Tracheal epithelial cell (primary cell): Measurements from ENCODE around the gene DPP8. TPM values are rescaled to one million over a fixed set of nuclear protein-coding genes. Genes with fewer than 3 reads are reported as not detected.

Source experiments
- total RNA-seq: library from RNA; depleted of rRNA; stranded (reverse); fragments of >200 nt; gene quantifications from 2 replicates; pipeline ENCODE4 v1.2.1, GENCODE V29; 2014

The DPP8 gene
- total RNA-seq = 40.3 and 42.9 TPM in 2 replicates

GRCh38 chr15:65516997-65517865 lies at the start of gene DPP8:
TSS of gene DPP8 (minus strand) at chr15:65517689. CDS start at chr15:65512553, 5,136 bp downstream.

GRCh38 chr15:65530318-65531111 lies 13.0 kb upstream of the DPP8 start, which contains the start of gene HACD3:
TSS of gene HACD3 (plus strand) at chr15:65530463. CDS start at chr15:65530632, 169 bp downstream.

Other genes with a start within 250 kb of the DPP8 start
- 2.2 and 2.6 TPM in 2 replicates for gene PARP16, start 230.8 kb downstream of the DPP8 start, total RNA-seq
- not detected in 2 replicates for gene RNU5A-1, start 221.6 kb downstream of the DPP8 start, total RNA-seq
- gene RNU5B-1, start 213.0 kb downstream of the DPP8 start, total RNA-seq = not detected in 2 replicates
- not detected in 2 replicates for gene IGDCC3, start 139.7 kb downstream of the DPP8 start, total RNA-seq
- under 0.01 and 5.3 TPM in 2 replicates for gene IGDCC4, start 94.7 kb downstream of the DPP8 start, total RNA-seq
- 85.0 and 102 TPM in 2 replicates for gene HACD3, start 12.8 kb upstream of the DPP8 start, total RNA-seq
- gene INTS14, start 93.4 kb upstream of the DPP8 start, total RNA-seq = 32.0 and 54.6 TPM in 2 replicates
- 2.9 and 3.0 TPM in 2 replicates for gene SLC24A1, start 104.2 kb upstream of the DPP8 start, total RNA-seq